Activated naive CD4-positive, alpha-beta T cell treated with anti-CD3 and anti-CD28 coated beads, Interleukin-2, amount 10 ng/mL, durations not matched to agents 7 days and 5 days (primary cell): ENCODE results near the gene NTM.

Experiments used
- CTCF ChIA-PET: fragments of 350-600 bp; sonication (Branson Sonifier 250); formaldehyde crosslinking; loops from one replicate; lab custom pipeline; 2021; ENCODE audit warnings: antibody characterized with exemption; lab: Charles Lee
- DNase-seq: peaks from one replicate; pipeline ENCODE4 v3.0.0-alpha.2; 2020
- H3K27ac Mint-ChIP-seq: one replicate; pipeline ENCODE4 v1.8.0; 2021; ENCODE audit warnings: mild to moderate bottlenecking, moderate library complexity, mixed read lengths
- H3K27me3 Mint-ChIP-seq: one replicate; pipeline ENCODE4 v1.8.0; 2021; ENCODE audit warnings: mild to moderate bottlenecking, mixed read lengths
- H3K36me3 Mint-ChIP-seq: one replicate; pipeline ENCODE4 v1.8.0; 2021; ENCODE audit warnings: mixed read lengths
- H3K4me1 Mint-ChIP-seq: one replicate; pipeline ENCODE4 v1.8.0; 2021; ENCODE audit warnings: mixed read lengths
- H3K4me3 Mint-ChIP-seq: one replicate; pipeline ENCODE4 v1.8.0; 2021; ENCODE audit warnings: mild to moderate bottlenecking, moderate library complexity, mixed read lengths
- H3K9me3 Mint-ChIP-seq: one replicate; pipeline ENCODE4 v1.8.0; 2021; ENCODE audit warnings: mixed read lengths

NTM gene

DNA sequence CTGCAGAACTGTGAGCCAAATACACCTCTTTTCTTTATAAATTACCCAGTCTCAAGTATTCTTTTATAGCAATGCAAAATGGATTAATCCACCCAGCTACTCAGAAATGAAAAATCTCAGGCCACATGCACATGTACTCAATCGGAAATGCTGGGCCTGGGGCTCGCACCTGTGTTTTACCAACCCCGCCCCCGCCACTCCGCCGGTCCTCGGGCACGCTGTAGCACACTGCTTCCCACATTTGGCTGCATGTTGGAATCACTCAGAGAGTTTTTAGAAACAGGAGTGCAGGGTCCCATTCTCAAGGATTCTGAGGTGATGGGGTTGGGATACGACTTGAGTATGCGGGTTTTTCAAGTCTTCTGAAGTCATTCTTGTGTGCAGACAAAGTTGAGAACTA lies 284.4 kb downstream of the NTM start:
- Mint-ChIP-seq H3K27ac (no peak overlapping the region), H3K9me3 (no peaks in the 10 kb centered on the region), H3K36me3 (no peaks in the 10 kb centered on the region), H3K4me3 (no peak overlapping the region), H3K4me1 (no peaks in the 10 kb centered on the region), H3K27me3 (no peaks in the 10 kb centered on the region)
- no peak for DNase-seq
- CTCF ChIA-PET = no interaction called here

DNA sequence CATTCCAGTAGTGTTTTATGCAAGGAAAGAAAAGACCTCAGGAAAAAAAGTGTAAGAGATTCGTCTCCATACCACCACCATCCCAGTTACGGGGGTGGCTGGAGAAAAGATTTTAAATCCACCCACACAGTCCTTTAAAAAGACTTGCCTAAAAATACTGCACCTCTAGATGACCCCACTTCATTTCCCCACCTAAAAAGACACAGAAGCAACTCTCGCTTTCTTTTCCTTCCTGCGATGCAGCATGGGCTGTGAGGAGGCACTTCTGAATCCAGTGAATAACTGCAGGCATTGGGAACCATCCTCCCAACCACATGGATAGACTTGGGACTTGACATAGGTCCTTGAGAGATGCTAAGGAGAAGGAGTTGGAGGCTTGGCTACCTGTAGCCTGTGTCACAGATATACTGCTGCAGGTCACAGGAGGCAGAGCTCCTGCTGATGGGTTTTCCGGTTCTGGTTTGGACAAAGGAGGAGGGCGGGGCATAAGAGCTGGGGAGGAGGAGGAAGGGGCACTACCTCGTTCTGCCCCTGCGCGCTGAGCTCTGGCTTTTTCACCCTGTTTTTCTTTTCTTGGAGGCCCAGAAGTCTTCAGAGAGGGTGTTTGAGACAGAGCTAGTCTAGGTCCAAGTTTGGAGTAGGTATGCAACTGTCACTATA lies 285.9 kb downstream of the NTM start:
- DNase-seq = no peak
- no peaks in the 10 kb centered on the region for H3K27me3 Mint-ChIP-seq
- no peak overlapping the region for H3K4me3 Mint-ChIP-seq
- no peaks in the 10 kb centered on the region for H3K36me3 Mint-ChIP-seq
- H3K9me3 Mint-ChIP-seq = no peaks in the 10 kb centered on the region
- no peaks in the 10 kb centered on the region for H3K4me1 Mint-ChIP-seq
- CTCF ChIA-PET = interaction anchor here (2.4 kb wide), 1 partner anchor 13 kb away, joined by 7 read pairs; no protein-coding TSS in a partner anchor
- H3K27ac Mint-ChIP-seq = no peak overlapping the region

DNA sequence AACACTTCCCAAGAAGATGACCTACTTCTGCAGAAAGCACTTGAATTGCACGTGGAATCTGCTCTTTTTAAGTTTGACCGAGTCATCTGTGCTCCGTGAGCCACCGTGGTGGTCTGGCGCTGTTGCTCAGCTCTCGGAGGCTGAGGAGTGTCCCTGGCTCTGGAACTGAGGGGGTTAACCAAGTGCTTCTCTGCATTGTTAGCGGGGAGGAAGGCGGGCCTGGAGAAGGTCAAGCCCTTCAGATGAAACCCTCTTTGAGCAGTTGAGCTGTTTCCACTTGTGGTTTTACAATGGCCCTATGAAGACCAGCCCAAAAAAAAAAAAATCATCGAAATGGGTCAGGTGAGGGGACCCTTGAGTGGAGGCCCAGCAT lies 286.4 kb downstream of the NTM start:
- no peaks in the 10 kb centered on the region for H3K27me3 Mint-ChIP-seq

DNA sequence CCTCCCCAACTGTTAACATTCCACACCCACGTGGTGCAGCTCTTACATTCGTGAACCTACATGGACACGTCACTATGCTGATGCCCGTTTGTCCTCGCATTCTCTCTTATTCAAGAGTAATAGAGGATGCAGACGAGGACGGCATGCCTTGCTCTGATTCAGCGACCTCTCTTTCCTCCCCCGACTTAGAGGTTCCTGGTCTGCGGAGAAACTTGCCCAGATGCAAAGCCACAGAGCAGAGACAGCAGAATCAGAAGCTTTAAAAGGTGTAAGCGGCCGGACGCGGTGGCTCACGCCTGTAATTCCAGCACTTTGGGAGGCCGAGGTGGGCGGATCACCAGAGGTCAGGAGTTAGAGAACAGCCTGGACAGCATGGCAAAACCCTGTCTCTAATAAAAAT lies 288.0 kb downstream of the NTM start:
- H3K27me3 Mint-ChIP-seq = no peaks in the 10 kb centered on the region
- no peak for DNase-seq
- no peaks in the 10 kb centered on the region for H3K36me3 Mint-ChIP-seq
- H3K4me3 Mint-ChIP-seq = no peak overlapping the region
- CTCF ChIA-PET = interaction anchor here (2.4 kb wide), 1 partner anchor 11 kb away, joined by 7 read pairs; no protein-coding TSS in a partner anchor
- H3K27ac Mint-ChIP-seq = no peak overlapping the region
- H3K4me1 Mint-ChIP-seq = no peaks in the 10 kb centered on the region
- H3K9me3 Mint-ChIP-seq = no peaks in the 10 kb centered on the region

More for the DNA sequence above, 286.4 kb downstream of the NTM start:
- Mint-ChIP-seq H3K9me3 (no peaks in the 10 kb centered on the region), H3K36me3 (no peaks in the 10 kb centered on the region), H3K4me3 (no peak overlapping the region), H3K4me1 (no peaks in the 10 kb centered on the region), H3K27ac (no peak overlapping the region)
- no peak for DNase-seq
- CTCF ChIA-PET = interaction anchor here (2.4 kb wide), 1 partner anchor 12 kb away, joined by 7 read pairs; no protein-coding TSS in a partner anchor

DNA sequence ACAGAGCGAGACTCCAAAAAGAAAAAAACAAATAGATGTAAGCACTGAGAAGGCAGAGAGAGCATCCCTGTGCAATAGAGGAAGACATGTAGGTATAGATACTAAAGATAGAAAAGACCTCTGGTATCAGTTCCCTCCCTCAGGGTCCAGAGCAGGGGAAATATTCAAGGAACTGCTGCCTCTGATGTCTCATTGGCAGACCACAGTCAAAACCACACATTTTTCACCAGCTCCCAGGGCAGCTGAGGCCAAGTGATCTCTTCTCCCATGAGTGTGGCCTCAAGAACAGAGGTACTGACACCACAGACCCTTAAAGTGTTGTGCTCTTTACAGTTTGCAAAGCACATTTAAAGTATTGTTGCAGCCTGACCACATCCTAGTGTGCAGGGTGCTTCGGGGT lies 288.5 kb downstream of the NTM start:
- Mint-ChIP-seq H3K36me3 (no peaks in the 10 kb centered on the region), H3K4me3 (no peak overlapping the region), H3K9me3 (no peaks in the 10 kb centered on the region), H3K4me1 (no peaks in the 10 kb centered on the region), H3K27ac (no peak overlapping the region), H3K27me3 (no peaks in the 10 kb centered on the region)
- DNase-seq = no peak
- CTCF ChIA-PET = no interaction called here

DNA sequence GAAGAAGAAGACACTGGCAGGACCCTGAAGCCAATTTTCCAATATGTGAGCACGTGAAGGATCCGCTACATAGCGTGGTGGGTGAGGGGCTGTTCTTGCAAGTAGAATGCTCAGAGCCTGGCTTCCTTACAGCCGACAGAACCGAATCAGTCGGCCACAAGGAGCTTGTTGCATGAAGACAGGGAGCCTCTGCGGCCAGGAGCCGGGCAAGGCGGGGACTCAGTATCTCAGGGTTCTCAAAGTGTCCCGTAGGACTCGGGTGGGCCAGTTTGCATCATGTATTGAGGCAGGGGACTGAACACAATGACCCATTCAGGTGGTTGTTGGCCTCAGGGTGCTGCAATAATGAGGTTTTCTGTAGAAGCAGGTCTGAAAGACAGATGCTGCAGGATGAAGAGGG lies 289.5 kb downstream of the NTM start:
- Mint-ChIP-seq H3K27ac (no peak overlapping the region), H3K4me1 (no peaks in the 10 kb centered on the region), H3K36me3 (no peaks in the 10 kb centered on the region), H3K9me3 (no peaks in the 10 kb centered on the region), H3K4me3 (no peak overlapping the region), H3K27me3 (no peaks in the 10 kb centered on the region)
- CTCF ChIA-PET = no interaction called here
- DNase-seq = no peak

DNA sequence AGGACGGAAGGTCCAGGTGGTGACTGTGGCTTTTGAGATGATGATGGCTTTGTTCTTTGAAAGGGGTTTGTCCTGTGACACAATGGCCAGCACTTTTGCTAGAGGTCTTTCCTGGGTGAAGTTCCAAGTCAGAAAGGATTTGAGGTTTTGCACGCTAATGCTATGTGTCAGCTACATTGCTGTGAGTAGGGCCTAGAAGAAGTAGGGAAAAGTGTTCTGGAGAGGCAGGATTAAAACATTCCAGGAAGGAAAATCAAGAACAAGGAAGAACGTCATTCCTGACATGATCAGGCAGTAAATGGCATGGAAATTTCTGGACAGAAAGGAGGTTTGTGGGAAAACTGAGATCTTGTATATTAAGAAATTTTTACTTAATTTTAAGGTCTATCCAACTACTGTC lies 290.7 kb downstream of the NTM start:
- H3K4me1 Mint-ChIP-seq = no peaks in the 10 kb centered on the region
- no peaks in the 10 kb centered on the region for H3K27me3 Mint-ChIP-seq
- CTCF ChIA-PET = no interaction called here
- H3K9me3 Mint-ChIP-seq = no peaks in the 10 kb centered on the region
- no peak for DNase-seq
- H3K4me3 Mint-ChIP-seq = no peak overlapping the region
- no peak overlapping the region for H3K27ac Mint-ChIP-seq
- no peaks in the 10 kb centered on the region for H3K36me3 Mint-ChIP-seq

DNA sequence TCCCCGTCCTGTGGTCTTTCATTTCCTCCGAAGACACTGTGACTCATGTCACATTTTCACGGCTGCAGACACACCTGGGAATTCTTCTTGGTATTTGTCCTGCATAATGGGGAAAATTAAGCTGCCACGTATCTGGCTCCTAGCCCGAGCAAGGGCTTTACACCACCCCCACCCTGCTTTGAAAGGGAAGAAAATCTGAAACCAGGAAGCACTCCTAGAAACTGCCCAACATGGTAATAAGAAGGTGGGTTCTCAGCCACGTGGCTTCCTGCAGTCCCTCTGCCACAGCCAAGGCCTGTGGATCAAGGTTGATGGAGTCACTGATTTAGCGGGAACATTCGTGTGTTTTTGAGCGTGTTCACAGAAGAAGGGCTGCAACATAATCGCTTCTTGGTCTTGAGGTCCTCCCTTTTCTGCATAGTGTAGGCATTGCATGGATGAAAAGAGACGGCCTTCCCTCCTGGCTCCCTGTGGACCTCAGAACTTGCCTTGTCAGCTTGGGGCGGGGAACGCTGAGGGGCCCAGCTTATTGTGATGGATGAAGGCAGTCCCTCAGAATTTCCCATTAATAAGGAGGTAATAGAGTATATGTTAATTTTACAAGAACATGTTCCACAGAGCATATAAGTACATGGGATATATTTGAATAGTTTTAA lies 292.0 kb downstream of the NTM start:
- CTCF ChIA-PET = interaction anchor here (2.1 kb wide), 1 partner anchor 12 kb away, joined by 5 read pairs; no protein-coding TSS in a partner anchor
- DNase-seq = no peak

DNA sequence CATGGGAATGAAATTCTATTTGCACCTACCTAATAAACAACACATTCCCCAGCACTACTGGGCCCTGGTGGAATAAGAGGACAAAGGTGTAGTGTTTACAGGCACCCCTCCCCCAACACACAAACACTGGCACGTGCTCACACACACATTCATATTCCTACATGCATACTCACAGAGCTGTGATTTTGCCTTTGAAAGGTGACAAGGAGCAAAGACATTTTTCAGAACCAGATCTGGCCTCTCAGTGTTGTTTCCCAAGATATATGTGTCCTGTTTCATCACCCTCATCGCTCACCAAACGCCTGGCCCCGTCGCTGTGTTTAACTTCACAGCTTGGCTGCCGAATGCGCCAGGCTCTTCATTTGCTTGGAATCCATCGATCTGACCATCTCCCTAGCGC lies 292.6 kb downstream of the NTM start:
- no peak for DNase-seq
- no peaks in the 10 kb centered on the region for H3K4me1 Mint-ChIP-seq
- H3K4me3 Mint-ChIP-seq = no peak overlapping the region
- no peak overlapping the region for H3K27ac Mint-ChIP-seq
- CTCF ChIA-PET = interaction anchor here (2.1 kb wide), 1 partner anchor 11 kb away, joined by 5 read pairs; no protein-coding TSS in a partner anchor
- no peaks in the 10 kb centered on the region for H3K36me3 Mint-ChIP-seq
- H3K9me3 Mint-ChIP-seq = no peaks in the 10 kb centered on the region
- H3K27me3 Mint-ChIP-seq = no peaks in the 10 kb centered on the region

More for the DNA sequence above, 292.0 kb downstream of the NTM start:
- no peak overlapping the region for H3K27ac Mint-ChIP-seq
- H3K27me3 Mint-ChIP-seq = no peaks in the 10 kb centered on the region
- no peaks in the 10 kb centered on the region for H3K9me3 Mint-ChIP-seq
- no peaks in the 10 kb centered on the region for H3K4me1 Mint-ChIP-seq
- H3K4me3 Mint-ChIP-seq = no peak overlapping the region
- no peaks in the 10 kb centered on the region for H3K36me3 Mint-ChIP-seq

DNA sequence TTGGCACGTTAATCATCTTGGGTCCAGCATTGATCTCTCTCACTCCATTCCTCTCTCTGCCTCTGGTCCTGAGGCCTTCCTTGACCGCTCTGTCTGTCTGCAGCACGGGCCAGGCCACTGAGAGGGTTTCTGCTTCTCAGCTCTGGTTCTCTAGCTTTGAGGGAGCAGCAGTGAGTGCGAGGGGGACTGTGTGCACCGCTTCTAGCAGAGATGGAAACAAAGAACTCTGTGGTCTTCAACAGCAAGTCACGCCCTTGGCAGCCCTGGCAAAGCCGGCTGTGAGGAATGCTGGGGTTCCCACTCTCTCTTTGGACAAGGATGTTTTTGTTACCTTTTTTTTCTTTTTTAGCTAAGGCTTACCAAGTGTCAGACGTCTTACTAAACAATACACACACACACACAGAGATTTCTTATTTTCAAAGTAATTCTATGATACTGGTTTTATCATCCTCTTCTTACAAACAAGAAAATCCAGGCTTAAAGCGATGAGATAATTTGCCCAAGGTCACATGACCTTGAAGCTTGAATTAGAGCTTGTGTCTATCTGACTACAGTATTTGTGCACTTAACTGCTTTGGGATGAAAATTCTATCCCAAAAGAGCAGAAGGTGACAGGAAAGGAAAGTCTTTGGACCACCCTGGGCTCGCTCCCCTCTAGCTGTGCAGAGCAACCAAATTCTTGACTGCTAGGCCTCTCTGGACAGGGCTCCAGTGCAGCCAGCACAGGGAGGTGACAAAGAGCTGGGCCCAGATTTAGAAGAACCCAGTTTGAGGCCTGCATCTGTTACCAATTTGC lies 293.2 kb downstream of the NTM start:
- Mint-ChIP-seq H3K27ac (no peak overlapping the region), H3K27me3 (no peaks in the 10 kb centered on the region)

DNA sequence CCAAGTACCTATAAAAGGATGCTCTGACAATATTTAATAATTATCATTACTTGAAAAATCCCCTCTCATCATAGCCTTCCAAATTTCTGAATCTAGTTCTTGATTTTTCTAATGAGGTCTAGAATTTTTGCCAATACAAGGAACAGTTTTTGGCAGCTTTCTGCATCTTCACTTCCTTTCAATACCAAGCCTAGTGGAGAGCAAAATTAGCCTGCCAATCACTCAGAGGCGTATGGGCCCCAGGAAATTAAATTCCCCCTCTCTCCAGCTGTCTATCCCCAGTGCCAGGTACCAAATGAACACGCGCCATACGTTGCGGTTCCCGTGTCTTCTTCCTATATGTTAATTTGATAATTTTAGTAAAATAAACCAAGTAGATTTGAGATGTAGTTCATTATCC lies 293.9 kb downstream of the NTM start:
- H3K36me3 Mint-ChIP-seq = no peaks in the 10 kb centered on the region
- CTCF ChIA-PET = interaction anchor here (0.8 to 2.1 kb wide), 2 partner anchors 10 to 11 kb away, joined by 3 to 5 read pairs; no protein-coding TSS in a partner anchor
- no peak overlapping the region for H3K27ac Mint-ChIP-seq
- no peak for DNase-seq
- no peaks in the 10 kb centered on the region for H3K9me3 Mint-ChIP-seq
- H3K4me1 Mint-ChIP-seq = no peaks in the 10 kb centered on the region
- H3K4me3 Mint-ChIP-seq = no peak overlapping the region
- no peaks in the 10 kb centered on the region for H3K27me3 Mint-ChIP-seq

More for the DNA sequence above, 293.2 kb downstream of the NTM start:
- no peaks in the 10 kb centered on the region for H3K36me3 Mint-ChIP-seq
- no peaks in the 10 kb centered on the region for H3K4me1 Mint-ChIP-seq
- CTCF ChIA-PET = interaction anchor here (0.8 to 2.1 kb wide), 2 partner anchors 11 kb away, joined by 3 to 5 read pairs; no protein-coding TSS in a partner anchor
- H3K9me3 Mint-ChIP-seq = no peaks in the 10 kb centered on the region
- no peak for DNase-seq
- H3K4me3 Mint-ChIP-seq = no peak overlapping the region

DNA sequence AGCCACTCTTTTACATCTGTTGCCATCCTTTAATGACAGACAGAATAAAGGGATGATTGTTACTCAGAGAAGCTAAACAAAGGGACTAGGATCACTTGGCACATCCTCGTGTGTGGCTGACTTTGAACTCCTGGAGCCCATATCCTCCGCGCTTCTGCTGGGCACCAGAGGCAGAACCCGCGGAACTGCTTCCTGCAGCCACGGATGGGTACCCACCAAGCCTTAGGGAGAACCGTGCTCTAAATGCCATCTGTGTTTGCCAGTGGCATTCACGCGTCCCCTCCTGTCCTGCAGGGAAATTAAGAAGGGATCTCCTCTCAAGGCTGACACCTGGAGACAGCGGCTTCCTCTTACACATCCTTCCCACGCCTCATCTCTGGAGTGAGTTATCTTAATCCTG lies 294.4 kb downstream of the NTM start:
- no peaks in the 10 kb centered on the region for H3K36me3 Mint-ChIP-seq

DNA sequence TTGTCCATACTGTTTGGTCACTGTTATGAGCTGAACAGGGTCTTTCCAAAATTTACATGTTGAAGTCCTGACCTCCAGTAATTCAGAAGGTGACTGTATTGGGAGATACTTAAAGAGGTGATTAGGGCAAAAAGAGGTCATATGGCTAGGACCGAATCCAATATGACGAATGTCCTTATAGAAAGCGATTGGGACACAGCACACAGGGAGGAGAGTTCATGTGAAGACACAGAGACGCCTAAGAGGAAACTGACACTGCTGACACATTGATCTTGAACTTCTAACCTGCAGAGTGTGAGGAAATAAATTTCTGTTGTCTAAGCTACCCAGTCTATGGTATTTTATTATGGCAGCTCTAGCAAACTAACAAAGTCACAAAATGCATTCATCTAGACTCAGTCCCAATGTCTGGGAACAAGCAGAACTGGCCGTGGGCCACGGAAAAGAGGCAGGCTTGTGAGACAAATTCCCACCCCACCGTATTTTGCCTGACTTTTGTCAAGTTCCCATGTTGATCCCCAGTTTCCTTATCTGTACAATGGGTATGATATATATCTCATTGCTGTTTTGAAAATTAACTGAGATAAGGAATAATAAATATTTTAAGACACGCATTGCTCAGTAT lies 295.0 kb downstream of the NTM start:
- CTCF ChIA-PET = no interaction called here
- DNase-seq = no peak
- Mint-ChIP-seq H3K4me1 (no peaks in the 10 kb centered on the region), H3K27ac (no peak overlapping the region), H3K9me3 (no peaks in the 10 kb centered on the region), H3K36me3 (no peaks in the 10 kb centered on the region), H3K4me3 (no peak overlapping the region), H3K27me3 (no peaks in the 10 kb centered on the region)

More for the DNA sequence above, 294.4 kb downstream of the NTM start:
- no peaks in the 10 kb centered on the region for H3K4me1 Mint-ChIP-seq
- no peak overlapping the region for H3K4me3 Mint-ChIP-seq
- H3K9me3 Mint-ChIP-seq = no peaks in the 10 kb centered on the region
- CTCF ChIA-PET = interaction anchor here (0.8 to 2.1 kb wide), 2 partner anchors 9 to 12 kb away, joined by 3 to 5 read pairs; no protein-coding TSS in a partner anchor
- no peaks in the 10 kb centered on the region for H3K27me3 Mint-ChIP-seq
- DNase-seq = no peak
- no peak overlapping the region for H3K27ac Mint-ChIP-seq

DNA sequence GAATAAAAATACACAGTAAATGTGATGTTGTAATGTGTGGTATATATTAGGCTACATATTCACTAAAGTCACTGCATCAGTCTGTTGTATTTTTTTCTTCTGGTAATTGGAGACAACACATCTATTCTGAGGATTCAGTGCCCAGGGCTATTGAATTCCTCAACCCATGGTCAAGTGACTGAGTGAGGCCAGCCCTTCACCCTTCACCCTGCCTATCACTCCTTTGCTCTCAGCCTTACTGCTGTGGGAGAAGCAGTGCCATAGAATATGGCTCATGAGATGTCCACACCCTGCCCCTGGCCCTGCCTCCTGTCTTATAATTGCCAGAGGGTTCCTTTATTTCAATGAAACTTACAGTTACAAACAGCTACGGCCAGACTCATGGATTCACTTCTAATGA lies 295.6 kb downstream of the NTM start:
- no peak for DNase-seq
- H3K27me3 Mint-ChIP-seq = no peaks in the 10 kb centered on the region
- H3K4me3 Mint-ChIP-seq = no peak overlapping the region
- H3K9me3 Mint-ChIP-seq = no peaks in the 10 kb centered on the region
- CTCF ChIA-PET = no interaction called here
- no peak overlapping the region for H3K27ac Mint-ChIP-seq
- H3K4me1 Mint-ChIP-seq = no peaks in the 10 kb centered on the region
- no peaks in the 10 kb centered on the region for H3K36me3 Mint-ChIP-seq
